BLaER1 (cell line): ENCODE results near the gene FAT3.

Experiments used
- H3K27ac ChIP-seq: shearing (Covaris generic); formaldehyde crosslinking; 2 replicates; pipeline ENCODE4 v1.8.1; 2022
- H3K27me3 ChIP-seq: shearing (Covaris generic); formaldehyde crosslinking; 2 replicates; pipeline ENCODE4 v1.8.1; 2022
- H3K36me3 ChIP-seq: shearing (Covaris generic); formaldehyde crosslinking; 2 replicates; pipeline ENCODE4 v1.8.1; 2022
- H3K4me1 ChIP-seq: shearing (Covaris generic); formaldehyde crosslinking; 2 replicates; pipeline ENCODE4 v1.8.1; 2022
- H3K4me2 ChIP-seq: shearing (Covaris generic); formaldehyde crosslinking; 2 replicates; pipeline ENCODE4 v1.8.1; 2022
- H3K4me3 ChIP-seq: shearing (Covaris generic); formaldehyde crosslinking; 2 replicates; pipeline ENCODE4 v1.8.1; 2022
- H3K9ac ChIP-seq: shearing (Covaris generic); formaldehyde crosslinking; 2 replicates; pipeline ENCODE4 v1.8.1; 2022
- H3K9me3 ChIP-seq: shearing (Covaris generic); formaldehyde crosslinking; 2 replicates; pipeline ENCODE4 v1.8.1; 2022
- H4K20me1 ChIP-seq: shearing (Covaris generic); formaldehyde crosslinking; 2 replicates; pipeline ENCODE4 v1.8.1; 2022
- Cebpa-rat ChIP-seq: shearing (Covaris generic); IDR thresholded peaks from 2 replicates; pipeline ENCODE4 v1.8.1; 2022

FAT3 gene

GRCh38 chr11:92224407-92225124 is at the start of gene FAT3:
TSS of gene FAT3 (plus strand) at chr11:92224818. CDS start at chr11:92352113, 127,295 bp downstream.
- no peak within 1 kb of the TSS for H3K27ac ChIP-seq
- H3K36me3 ChIP-seq = no peaks in the 10 kb centered on the region
- H3K9ac ChIP-seq = no peak within 1 kb of the TSS
- H3K9me3 ChIP-seq = peaks cover 34% of the 10 kb centered on the region
- no peak within 1 kb of the TSS for H3K4me2 ChIP-seq
- no peak within 1 kb of the TSS for H3K4me3 ChIP-seq
- H3K27me3 ChIP-seq = no peaks in the 10 kb centered on the region
- TF ChIP-seq Cebpa-rat = no peak
- no peaks in the 10 kb centered on the region for H3K4me1 ChIP-seq
- no peaks in the 10 kb centered on the region for H4K20me1 ChIP-seq

- Histone ChIP-seq H3K4me1 (no peaks in the 10 kb centered on the region), H3K9me3 (no peaks in the 10 kb centered on the region), H4K20me1 (no peaks in the 10 kb centered on the region), H3K4me2 (no peak overlapping the region), H3K27me3 (no peaks in the 10 kb centered on the region), H3K4me3 (no peak overlapping the region), H3K9ac (no peak overlapping the region), H3K27ac (no peak overlapping the region), H3K36me3 (no peaks in the 10 kb centered on the region)
- no peak for TF ChIP-seq Cebpa-rat
Observed at GRCh38 chr11:92179017-92179670, 45.5 kb upstream of the FAT3 start.

GRCh38 chr11:92180226-92180625 is 44.4 kb upstream of the FAT3 start:
- Histone ChIP-seq H3K36me3 (no peaks in the 10 kb centered on the region), H3K4me1 (no peaks in the 10 kb centered on the region), H3K9me3 (no peaks in the 10 kb centered on the region), H4K20me1 (no peaks in the 10 kb centered on the region), H3K4me2 (no peak overlapping the region), H3K27ac (no peak overlapping the region), H3K4me3 (no peak overlapping the region), H3K27me3 (no peaks in the 10 kb centered on the region), H3K9ac (no peak overlapping the region)
- no peak for TF ChIP-seq Cebpa-rat

GRCh38 chr11:92180664-92181251 is 43.9 kb upstream of the FAT3 start:
- Histone ChIP-seq H3K27me3 (no peaks in the 10 kb centered on the region), H3K36me3 (no peaks in the 10 kb centered on the region), H3K9ac (no peak overlapping the region), H3K4me2 (no peak overlapping the region), H3K27ac (no peak overlapping the region), H3K4me1 (no peaks in the 10 kb centered on the region), H4K20me1 (no peaks in the 10 kb centered on the region), H3K4me3 (no peak overlapping the region), H3K9me3 (no peaks in the 10 kb centered on the region)
- TF ChIP-seq Cebpa-rat = no peak

DNA sequence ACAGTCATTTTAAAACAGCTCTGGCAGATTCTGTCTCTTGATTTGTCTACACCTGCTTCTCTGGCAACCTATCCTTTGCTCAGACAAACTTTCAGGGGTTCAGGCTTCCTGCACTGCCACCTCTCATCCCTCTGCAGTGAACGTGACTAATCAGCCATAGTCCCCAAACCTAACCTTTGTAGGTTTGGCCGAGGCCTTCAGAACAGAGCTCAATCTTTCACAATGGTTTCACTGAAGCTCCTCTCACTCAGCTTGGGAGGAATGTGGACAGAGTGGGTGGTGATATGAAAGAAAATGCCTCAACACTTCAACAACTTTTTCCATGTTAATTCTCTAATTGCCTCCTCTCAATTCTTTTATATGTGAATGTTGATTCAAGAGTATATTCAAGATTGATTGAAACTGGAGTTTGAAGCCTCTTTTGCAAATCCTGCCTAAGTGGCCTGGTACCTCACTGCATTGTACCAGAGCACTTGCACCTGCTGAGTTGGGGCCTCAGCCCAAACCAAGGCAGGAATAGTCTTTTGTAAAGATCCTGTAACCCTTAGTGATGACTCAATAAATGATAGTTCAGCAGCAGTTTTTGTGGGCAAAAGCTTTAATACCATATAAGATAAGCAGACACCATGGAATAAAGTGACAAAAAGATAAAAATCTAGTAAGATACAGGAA is 33.9 kb upstream of the FAT3 start:
- Histone ChIP-seq H3K4me3 (no peak overlapping the region), H3K27ac (no peak overlapping the region), H3K4me1 (no peaks in the 10 kb centered on the region), H3K4me2 (no peak overlapping the region), H3K27me3 (no peaks in the 10 kb centered on the region), H4K20me1 (no peaks in the 10 kb centered on the region), H3K36me3 (no peaks in the 10 kb centered on the region), H3K9me3 (no peaks in the 10 kb centered on the region), H3K9ac (no peak overlapping the region)
- no peak for TF ChIP-seq Cebpa-rat

- Histone ChIP-seq H4K20me1 (no peaks in the 10 kb centered on the region), H3K27me3 (no peaks in the 10 kb centered on the region), H3K9me3 (no peaks in the 10 kb centered on the region), H3K4me2 (no peak overlapping the region), H3K9ac (no peak overlapping the region), H3K27ac (no peak overlapping the region), H3K4me3 (no peak overlapping the region), H3K4me1 (no peaks in the 10 kb centered on the region), H3K36me3 (no peaks in the 10 kb centered on the region)
- TF ChIP-seq Cebpa-rat = no peak
Observed at GRCh38 chr11:92192141-92192540, 32.5 kb upstream of the FAT3 start.

- no peak overlapping the region for H3K27ac ChIP-seq
- H4K20me1 ChIP-seq = no peaks in the 10 kb centered on the region
Observed at GRCh38 chr11:92198268-92198667, 26.4 kb upstream of the FAT3 start.

DNA sequence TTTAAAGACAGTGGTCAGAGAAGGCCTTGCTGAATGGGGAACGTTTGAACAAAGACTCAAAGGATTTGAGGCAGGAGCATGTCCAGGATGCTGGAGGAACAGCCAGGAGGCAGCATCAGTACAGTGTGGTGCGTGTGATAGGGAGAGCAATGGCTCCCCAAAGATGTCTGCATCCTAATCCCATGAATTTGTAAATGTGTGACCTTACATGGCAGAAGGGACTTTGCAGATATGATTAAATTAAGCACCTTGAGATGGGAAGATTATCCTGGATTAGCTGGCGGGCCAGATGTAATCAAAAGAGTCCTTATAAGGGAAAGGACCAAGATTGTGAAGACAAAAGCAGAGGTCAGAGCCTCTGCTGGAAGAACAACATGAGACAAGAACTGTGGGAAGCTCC is 24.6 kb upstream of the FAT3 start:
- Histone ChIP-seq H3K9ac (no peak overlapping the region), H4K20me1 (no peaks in the 10 kb centered on the region), H3K27me3 (no peaks in the 10 kb centered on the region), H3K4me3 (no peak overlapping the region), H3K4me1 (no peaks in the 10 kb centered on the region), H3K27ac (no peak overlapping the region), H3K36me3 (no peaks in the 10 kb centered on the region), H3K9me3 (no peaks in the 10 kb centered on the region), H3K4me2 (no peak overlapping the region)
- TF ChIP-seq Cebpa-rat = no peak

More at GRCh38 chr11:92198268-92198667, 26.4 kb upstream of the FAT3 start:
- Histone ChIP-seq H3K9ac (no peak overlapping the region), H3K4me1 (no peaks in the 10 kb centered on the region), H3K4me3 (no peak overlapping the region), H3K27me3 (no peaks in the 10 kb centered on the region), H3K9me3 (no peaks in the 10 kb centered on the region), H3K4me2 (no peak overlapping the region), H3K36me3 (no peaks in the 10 kb centered on the region)
- TF ChIP-seq Cebpa-rat = no peak

DNA sequence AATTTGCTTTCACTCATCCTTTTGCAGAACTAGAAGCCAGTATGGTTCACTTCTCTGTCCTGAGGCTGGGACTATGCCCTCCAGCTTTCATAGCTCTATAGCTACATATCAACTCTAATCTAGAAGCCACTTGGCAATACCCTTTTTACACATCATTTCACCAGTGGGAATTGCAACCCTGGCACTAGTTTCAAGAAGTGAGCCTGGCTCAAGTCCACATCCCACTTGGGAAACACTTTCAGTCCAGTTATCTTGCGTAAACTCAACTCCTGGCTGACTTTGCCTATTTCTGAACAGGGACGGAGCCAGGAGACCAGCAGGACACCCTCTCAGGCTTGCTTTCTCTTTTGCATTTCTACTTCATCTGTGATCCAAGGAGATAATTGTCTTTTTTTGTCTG is 19.9 kb upstream of the FAT3 start:
- no peaks in the 10 kb centered on the region for H3K27me3 ChIP-seq
- no peaks in the 10 kb centered on the region for H3K4me1 ChIP-seq
- no peaks in the 10 kb centered on the region for H4K20me1 ChIP-seq
- H3K27ac ChIP-seq = no peak overlapping the region
- no peaks in the 10 kb centered on the region for H3K36me3 ChIP-seq
- H3K9ac ChIP-seq = no peak overlapping the region
- H3K4me2 ChIP-seq = no peak overlapping the region
- TF ChIP-seq Cebpa-rat = no peak
- H3K9me3 ChIP-seq = no peaks in the 10 kb centered on the region
- H3K4me3 ChIP-seq = no peak overlapping the region

DNA sequence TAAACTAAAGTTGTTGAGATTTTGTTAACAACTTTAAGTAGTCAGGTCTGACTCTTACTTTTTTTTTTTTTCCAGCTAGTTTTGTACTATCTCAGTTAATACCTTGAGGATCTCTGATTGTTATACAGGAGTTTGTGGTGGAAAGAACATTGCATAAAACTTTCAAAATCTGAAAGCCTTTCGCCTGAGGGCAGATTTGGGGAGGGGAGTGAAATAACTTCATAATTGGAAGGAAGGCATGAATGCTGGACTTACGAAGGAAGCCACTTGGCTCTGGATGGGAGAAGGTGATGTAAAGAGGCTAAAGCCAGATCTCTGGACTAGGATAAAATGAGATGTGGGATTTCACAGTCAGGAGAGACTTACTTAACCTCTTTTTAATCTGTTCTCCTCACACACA is 18.2 kb upstream of the FAT3 start:
- no peaks in the 10 kb centered on the region for H3K4me1 ChIP-seq
- TF ChIP-seq Cebpa-rat = no peak
- H3K27me3 ChIP-seq = no peaks in the 10 kb centered on the region
- H3K9me3 ChIP-seq = no peaks in the 10 kb centered on the region
- no peak overlapping the region for H3K4me3 ChIP-seq
- no peak overlapping the region for H3K27ac ChIP-seq
- no peaks in the 10 kb centered on the region for H4K20me1 ChIP-seq
- no peak overlapping the region for H3K4me2 ChIP-seq
- H3K9ac ChIP-seq = no peak overlapping the region
- no peaks in the 10 kb centered on the region for H3K36me3 ChIP-seq
